Activated naive CD4-positive, alpha-beta T cell treated with anti-CD3 and anti-CD28 coated beads, Interleukin-2, amount 50 U/mL, for 24 hours (primary cell): ENCODE results near the gene TTPAL.

Source experiments
- H3K27ac Mint-ChIP-seq: one replicate; pipeline ENCODE4 v1.8.0; 2021; ENCODE audit warnings: mild to moderate bottlenecking, mixed read lengths
- H3K27me3 Mint-ChIP-seq: one replicate; pipeline ENCODE4 v1.8.0; 2021; ENCODE audit warnings: mixed read lengths
- H3K36me3 Mint-ChIP-seq: one replicate; pipeline ENCODE4 v1.8.0; 2021; ENCODE audit warnings: mixed read lengths
- H3K4me1 Mint-ChIP-seq: one replicate; pipeline ENCODE4 v1.8.0; 2021; ENCODE audit warnings: mixed read lengths
- H3K4me3 Mint-ChIP-seq: one replicate; pipeline ENCODE4 v1.8.0; 2021; ENCODE audit warnings: mild to moderate bottlenecking, mixed read lengths
- H3K9me3 Mint-ChIP-seq: one replicate; pipeline ENCODE4 v1.8.0; 2021; ENCODE audit warnings: mixed read lengths

The TTPAL gene

DNA sequence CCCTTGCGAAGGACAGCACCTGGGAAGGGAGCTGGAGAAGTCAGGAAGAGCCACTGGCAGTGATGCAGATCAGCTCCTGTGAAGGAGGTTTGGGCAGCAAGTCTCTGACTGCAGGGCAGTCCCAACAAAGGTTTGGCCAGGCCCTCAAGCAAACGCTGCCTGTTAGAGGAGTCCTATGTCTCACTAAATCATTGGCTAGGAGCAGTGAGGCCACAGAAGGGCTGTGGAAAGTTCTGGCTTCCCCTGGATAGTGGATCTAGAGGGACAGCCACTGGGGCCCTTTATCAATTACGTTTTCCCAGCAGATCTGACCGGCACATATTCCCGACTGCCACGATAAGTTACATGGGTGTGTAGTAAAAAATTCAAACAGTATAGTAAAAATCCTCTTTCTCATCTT is 2.5 kb downstream of the TTPAL start:
- no peak overlapping the region for H3K4me3 Mint-ChIP-seq
- peaks cover 8% of the 10 kb centered on the region for H3K36me3 Mint-ChIP-seq
- H3K27ac Mint-ChIP-seq = peak overlapping the region; percentile 38
- peaks cover 29% of the 10 kb centered on the region for H3K4me1 Mint-ChIP-seq
- H3K27me3 Mint-ChIP-seq = no peaks in the 10 kb centered on the region
- no peaks in the 10 kb centered on the region for H3K9me3 Mint-ChIP-seq

DNA sequence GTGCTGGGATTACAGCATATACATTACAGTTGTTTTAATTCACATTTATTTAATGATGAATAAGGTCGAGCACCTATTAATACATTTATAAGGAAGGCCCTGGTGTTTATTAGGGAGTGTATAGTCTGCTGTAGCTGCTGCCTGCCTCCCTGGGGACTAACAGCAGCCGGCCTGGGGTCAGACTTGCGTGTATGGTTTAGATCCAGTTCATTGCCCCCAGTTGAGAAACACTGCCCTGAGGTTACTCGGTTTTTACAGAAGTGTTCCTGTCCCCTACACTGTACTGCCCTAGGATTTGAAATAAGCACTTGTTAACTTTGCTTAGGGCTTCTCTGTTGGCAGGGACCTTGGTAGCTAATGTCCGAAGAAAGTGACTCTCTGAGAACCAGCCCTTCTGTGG is 4.0 kb downstream of the TTPAL start:
- Mint-ChIP-seq H3K9me3 (no peaks in the 10 kb centered on the region), H3K4me1 (peaks cover 29% of the 10 kb centered on the region), H3K27ac (no peak overlapping the region), H3K27me3 (no peaks in the 10 kb centered on the region), H3K4me3 (no peak overlapping the region), H3K36me3 (peaks cover 8% of the 10 kb centered on the region)

- peaks cover 10% of the 10 kb centered on the region for H3K36me3 Mint-ChIP-seq
- H3K27ac Mint-ChIP-seq = no peak overlapping the region
- H3K4me3 Mint-ChIP-seq = no peak overlapping the region
- H3K27me3 Mint-ChIP-seq = no peaks in the 10 kb centered on the region
- H3K4me1 Mint-ChIP-seq = peaks cover 28% of the 10 kb centered on the region
- H3K9me3 Mint-ChIP-seq = no peaks in the 10 kb centered on the region
These were observed 4.4 kb downstream of the TTPAL start for GRCh38 chr20:44480097-44480496.

DNA sequence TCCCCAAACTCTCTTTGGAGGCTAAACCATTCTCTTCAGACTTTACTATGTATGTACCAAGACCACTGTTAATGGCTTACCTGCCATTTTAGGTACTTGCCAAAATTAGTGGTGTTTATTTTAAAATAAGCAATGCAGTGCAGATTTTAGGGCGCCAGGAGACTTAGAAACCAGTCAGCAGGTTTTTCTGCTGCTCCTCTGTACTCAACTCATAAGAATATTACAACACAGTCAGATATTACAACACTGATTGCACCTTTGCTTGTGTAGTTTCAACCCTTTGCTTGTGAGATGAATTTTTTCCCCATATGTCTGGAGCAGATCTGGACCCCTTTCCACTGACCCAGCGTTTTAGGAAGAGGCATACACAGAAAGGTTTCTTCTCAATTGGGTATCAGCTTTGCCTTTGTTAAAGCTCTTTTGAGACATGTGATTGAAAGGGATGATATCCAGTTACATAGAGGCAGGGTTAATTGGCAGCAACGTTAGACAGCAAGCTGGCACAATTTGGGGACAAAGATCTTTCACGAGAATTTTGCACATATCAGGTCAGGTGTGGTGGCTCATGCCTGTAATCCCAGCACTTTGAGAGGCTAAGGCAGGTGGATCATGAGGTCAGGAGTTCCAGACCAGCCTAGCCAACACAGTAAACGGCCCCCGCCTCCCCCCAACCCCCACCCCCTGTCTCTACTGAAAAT is 6.2 kb downstream of the TTPAL start:
- no peaks in the 10 kb centered on the region for H3K27me3 Mint-ChIP-seq
- H3K4me3 Mint-ChIP-seq = no peak overlapping the region
- H3K4me1 Mint-ChIP-seq = peaks cover 16% of the 10 kb centered on the region
- H3K27ac Mint-ChIP-seq = peak overlapping the region; percentile 35
- no peaks in the 10 kb centered on the region for H3K9me3 Mint-ChIP-seq
- peaks cover 14% of the 10 kb centered on the region for H3K36me3 Mint-ChIP-seq

DNA sequence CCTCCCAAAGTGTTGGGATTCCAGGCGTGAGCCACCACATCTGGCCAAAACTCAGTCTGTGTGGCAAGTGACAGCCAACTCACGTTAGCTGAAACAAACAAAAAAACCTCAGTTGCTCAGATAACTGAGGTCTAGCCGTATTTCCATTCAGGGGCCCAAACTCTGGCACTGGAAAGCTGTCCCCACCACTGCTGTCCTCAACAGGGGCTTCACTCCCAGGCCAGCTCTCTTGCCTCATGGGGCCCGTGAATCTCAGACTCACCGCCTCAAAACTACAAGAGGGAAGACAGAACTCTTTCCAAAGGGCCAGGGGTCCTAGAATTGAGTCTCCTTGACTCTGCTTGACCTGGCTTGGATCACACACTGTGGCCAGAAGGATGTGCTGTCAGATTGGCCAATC is 7.4 kb downstream of the TTPAL start:
- Mint-ChIP-seq H3K4me3 (no peak overlapping the region), H3K9me3 (no peaks in the 10 kb centered on the region), H3K27ac (no peak overlapping the region), H3K4me1 (peaks cover 8% of the 10 kb centered on the region), H3K36me3 (peaks cover 14% of the 10 kb centered on the region), H3K27me3 (no peaks in the 10 kb centered on the region)

DNA sequence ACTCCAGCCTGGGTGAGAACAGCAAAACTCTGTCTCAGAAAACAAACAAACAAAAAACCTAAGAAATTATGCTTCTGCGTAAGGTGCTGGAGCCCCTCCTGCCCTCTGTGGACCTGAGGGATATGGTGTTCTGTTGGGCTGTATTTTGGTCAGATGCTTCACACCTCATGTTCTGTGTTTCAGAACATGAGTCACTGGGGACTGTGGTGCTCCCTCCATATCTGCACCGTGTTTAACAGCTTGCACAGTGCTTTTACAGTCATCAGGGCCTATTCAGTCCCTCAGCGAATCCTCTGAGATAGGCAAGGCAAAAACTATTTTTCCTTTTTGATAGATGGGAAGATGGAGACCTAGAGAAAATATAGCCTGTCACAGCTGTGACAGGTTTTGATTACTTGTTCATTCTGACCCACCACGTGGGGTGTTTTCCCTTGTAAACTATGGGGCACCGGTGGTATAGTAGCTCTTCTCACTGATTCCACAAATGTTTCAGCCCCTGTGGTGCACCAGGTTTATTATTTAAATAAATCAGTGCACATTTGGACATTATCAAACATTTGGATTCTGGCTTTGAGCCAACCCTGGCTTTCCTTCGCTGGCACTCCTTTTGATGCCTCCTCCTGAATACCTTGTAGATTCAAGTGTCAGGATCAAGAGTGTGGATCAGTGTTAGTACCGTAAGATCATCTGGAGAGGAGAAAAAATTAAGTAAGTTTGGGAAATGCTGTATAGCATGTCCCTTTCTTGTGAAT is 9.6 kb downstream of the TTPAL start:
- H3K9me3 Mint-ChIP-seq = no peaks in the 10 kb centered on the region
- no peak overlapping the region for H3K27ac Mint-ChIP-seq
- H3K36me3 Mint-ChIP-seq = peaks cover 13% of the 10 kb centered on the region

GRCh38 chr20:44485830-44486198 is 10.1 kb downstream of the TTPAL start:
- Mint-ChIP-seq H3K4me3 (no peak overlapping the region), H3K36me3 (peaks cover 12% of the 10 kb centered on the region), H3K9me3 (no peaks in the 10 kb centered on the region), H3K27ac (no peak overlapping the region), H3K27me3 (no peaks in the 10 kb centered on the region), H3K4me1 (peaks cover 3% of the 10 kb centered on the region)

More for the DNA sequence above, 9.6 kb downstream of the TTPAL start:
- Mint-ChIP-seq H3K4me3 (no peak overlapping the region), H3K4me1 (peaks cover 3% of the 10 kb centered on the region), H3K27me3 (no peaks in the 10 kb centered on the region)

DNA sequence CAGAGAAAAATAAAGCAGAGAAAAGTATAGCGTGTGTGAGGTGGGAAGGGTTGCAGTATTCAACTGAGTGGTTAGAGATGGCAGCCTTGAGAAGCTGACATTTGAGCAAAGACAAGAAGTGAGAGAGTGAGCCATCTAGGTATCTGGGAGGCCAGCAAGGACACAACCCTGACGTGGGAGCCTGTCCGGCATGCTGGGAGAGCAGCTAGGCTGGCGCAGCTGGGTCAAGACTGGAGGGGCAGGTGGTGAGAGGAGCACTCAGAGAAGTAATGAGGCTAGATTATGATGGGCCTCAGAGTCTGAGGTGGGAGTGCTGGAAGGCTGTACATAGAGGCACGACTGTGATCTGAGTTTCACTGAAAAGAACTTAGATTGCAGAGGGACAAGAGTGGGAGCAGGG is 12.9 kb downstream of the TTPAL start:
- H3K36me3 Mint-ChIP-seq = peaks cover 9% of the 10 kb centered on the region
- H3K4me3 Mint-ChIP-seq = no peak overlapping the region
- H3K9me3 Mint-ChIP-seq = no peaks in the 10 kb centered on the region
- H3K4me1 Mint-ChIP-seq = peaks cover 14% of the 10 kb centered on the region
- no peaks in the 10 kb centered on the region for H3K27me3 Mint-ChIP-seq
- H3K27ac Mint-ChIP-seq = peak overlapping the region; percentile 14

GRCh38 chr20:44489223-44489622 is 13.5 kb downstream of the TTPAL start:
- Mint-ChIP-seq H3K4me3 (no peak overlapping the region), H3K36me3 (peaks cover 12% of the 10 kb centered on the region), H3K27ac (no peak overlapping the region), H3K27me3 (no peaks in the 10 kb centered on the region), H3K4me1 (peaks cover 14% of the 10 kb centered on the region), H3K9me3 (no peaks in the 10 kb centered on the region)

GRCh38 chr20:44489931-44490330 is 14.3 kb downstream of the TTPAL start:
- Mint-ChIP-seq H3K4me1 (peaks cover 14% of the 10 kb centered on the region), H3K4me3 (no peak overlapping the region), H3K27ac (peak overlapping the region; percentile 63), H3K36me3 (peaks cover 15% of the 10 kb centered on the region), H3K9me3 (no peaks in the 10 kb centered on the region), H3K27me3 (no peaks in the 10 kb centered on the region)

GRCh38 chr20:44491635-44492395 is 16.1 kb downstream of the TTPAL start:
- H3K36me3 Mint-ChIP-seq = peaks cover 14% of the 10 kb centered on the region
- no peak overlapping the region for H3K4me3 Mint-ChIP-seq
- H3K27me3 Mint-ChIP-seq = no peaks in the 10 kb centered on the region
- H3K9me3 Mint-ChIP-seq = no peaks in the 10 kb centered on the region
- peaks cover 29% of the 10 kb centered on the region for H3K4me1 Mint-ChIP-seq
- peak overlapping the region; percentile 92 for H3K27ac Mint-ChIP-seq

GRCh38 chr20:44494266-44494665 is 18.6 kb downstream of the TTPAL start:
- Mint-ChIP-seq H3K4me1 (peaks cover 47% of the 10 kb centered on the region), H3K27ac (peak overlapping the region; percentile 93)

GRCh38 chr20:44494681-44495080 is 19.0 kb downstream of the TTPAL start:
- H3K9me3 Mint-ChIP-seq = no peaks in the 10 kb centered on the region
- peak overlapping the region; percentile 93 for H3K27ac Mint-ChIP-seq
- peaks cover 47% of the 10 kb centered on the region for H3K4me1 Mint-ChIP-seq
- no peaks in the 10 kb centered on the region for H3K27me3 Mint-ChIP-seq
- H3K36me3 Mint-ChIP-seq = peaks cover 21% of the 10 kb centered on the region
- no peak overlapping the region for H3K4me3 Mint-ChIP-seq

More at GRCh38 chr20:44494266-44494665, 18.6 kb downstream of the TTPAL start:
- no peaks in the 10 kb centered on the region for H3K9me3 Mint-ChIP-seq
- H3K27me3 Mint-ChIP-seq = no peaks in the 10 kb centered on the region
- H3K36me3 Mint-ChIP-seq = peaks cover 23% of the 10 kb centered on the region
- H3K4me3 Mint-ChIP-seq = no peak overlapping the region

GRCh38 chr20:44495257-44495656 is 19.6 kb downstream of the TTPAL start:
- Mint-ChIP-seq H3K27me3 (no peaks in the 10 kb centered on the region), H3K36me3 (peaks cover 21% of the 10 kb centered on the region), H3K4me3 (peak overlapping the region; percentile 56), H3K9me3 (no peaks in the 10 kb centered on the region), H3K27ac (peak overlapping the region; percentile 93), H3K4me1 (peaks cover 47% of the 10 kb centered on the region)

DNA sequence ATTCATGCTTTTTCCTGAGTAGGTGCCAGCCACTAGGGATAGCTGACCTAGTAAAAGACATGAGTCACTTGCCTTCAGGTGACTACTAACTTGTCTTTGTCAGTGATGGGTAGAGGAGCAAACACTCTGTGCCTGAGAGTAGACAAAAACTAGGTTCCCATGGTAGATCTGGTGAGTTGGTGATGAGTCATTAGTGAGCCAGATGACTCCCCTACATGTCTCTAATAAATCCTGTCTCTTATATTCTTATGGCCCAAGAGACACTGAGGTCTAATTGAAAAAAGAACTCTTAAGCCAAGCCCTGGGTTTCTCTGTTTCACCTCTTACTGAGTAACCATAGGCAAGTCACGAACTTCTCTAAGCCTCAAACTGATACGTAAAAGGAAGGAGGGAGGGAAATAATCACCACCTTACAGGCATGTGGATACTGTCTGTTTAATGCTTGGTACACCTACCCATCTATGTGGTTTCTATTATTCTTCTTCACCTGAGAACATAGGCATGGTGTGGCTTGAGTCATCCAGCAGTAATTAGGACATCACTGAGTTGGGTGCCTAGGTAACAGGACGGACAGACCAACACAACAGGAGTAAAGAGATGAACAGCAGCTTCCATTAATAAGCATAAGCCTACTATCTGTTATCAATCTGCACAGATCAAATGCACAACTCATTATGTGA is 20.3 kb downstream of the TTPAL start:
- H3K36me3 Mint-ChIP-seq = peaks cover 23% of the 10 kb centered on the region
- no peaks in the 10 kb centered on the region for H3K9me3 Mint-ChIP-seq

More for the DNA sequence above, 20.3 kb downstream of the TTPAL start:
- Mint-ChIP-seq H3K27me3 (no peaks in the 10 kb centered on the region), H3K27ac (peak overlapping the region; percentile 93), H3K4me3 (peak overlapping the region; percentile 56), H3K4me1 (peaks cover 47% of the 10 kb centered on the region)
